SK-N-SH (cell line): ENCODE results near the gene NSG2. TPM values are rescaled to one million over a fixed set of nuclear protein-coding genes. Genes with fewer than 3 reads are reported as not detected.
A peak's percentile ranks its signal among the peaks of the same experiment; 100 is the strongest.

Source experiments
- CTCF ChIA-PET: fragments of 300-600, 350-600 bp; formaldehyde crosslinking; extraction: SDS; loops from one replicate; lab custom pipeline; 2021; lab: Yijun Ruan, JAX
- POLR2A ChIA-PET: fragments of 350-600 bp; sonication (Branson Sonifier 250); formaldehyde crosslinking; extraction: SDS; loops from one replicate; lab custom pipeline; 2020; ENCODE audit warnings: antibody characterized with exemption, inconsistent platforms; lab: Yijun Ruan, JAX
- DNase-seq: peaks from one replicate; pipeline ENCODE4 v3.0.0; 2012
- H2AFZ ChIP-seq: fragments of 200-600 bp; sonication (generic); 2 replicates; pipeline ENCODE4 v1.8.1; 2016; ENCODE audit warnings: antibody characterized with exemption, mild to moderate bottlenecking, low read depth
- H3F3A ChIP-seq: fragments of 200-600 bp; sonication (generic); replicated peaks from 2 replicates; pipeline ENCODE3; 2016; ENCODE audit warnings: antibody characterized with exemption, mild to moderate bottlenecking; ENCODE audit not compliant: insufficient read depth
- H3K27ac ChIP-seq, 2 experiments: fragments of 200-500 bp in 1 of 2; fragments of 200-600 bp in 1 of 2; sonication (Bioruptor generic) in 1 of 2; sonication (generic), shearing (Covaris generic) in 1 of 2; 2 replicates each; pipeline versions ENCODE4 v1.5.1 to v1.6.1; 2014 to 2016; ENCODE audit warnings: low read depth in 2 of 2, inconsistent platforms in 1 of 2, low read length in 1 of 2, mild to moderate bottlenecking in 1 of 2, mixed read lengths in 1 of 2
- H3K27me3 ChIP-seq: fragments of 200-600 bp; sonication (generic), shearing (Covaris generic); 2 replicates; pipeline ENCODE4 v1.6.1; 2016; ENCODE audit warnings: mixed run types; ENCODE audit not compliant: insufficient read depth
- H3K36me3 ChIP-seq, 2 experiments: fragments of 200-500 bp in 1 of 2; fragments of 200-600 bp in 1 of 2; sonication (Bioruptor generic) in 1 of 2; sonication (generic) in 1 of 2; replicated peaks in 1 of 2; 2 replicates each; pipeline versions ENCODE3 to v1.5.1; 2014 to 2016; ENCODE audit warnings: low read length in 1 of 2, mild to moderate bottlenecking in 1 of 2; ENCODE audit not compliant: insufficient read depth in 2 of 2, control insufficient read depth in 1 of 2
- H3K4me1 ChIP-seq, 2 experiments: fragments of 200-500 bp in 1 of 2; fragments of 200-600 bp in 1 of 2; sonication (Bioruptor generic) in 1 of 2; sonication (generic), shearing (Covaris generic) in 1 of 2; 2 replicates each; pipeline versions ENCODE4 v1.5.1 to v1.6.1; 2014 to 2016; ENCODE audit warnings: low read depth in 1 of 2, low read length in 1 of 2, mixed run types in 1 of 2; ENCODE audit not compliant: insufficient read depth in 2 of 2, control insufficient read depth in 1 of 2
- H3K4me2 ChIP-seq: fragments of 200-600 bp; sonication (generic), shearing (Covaris generic); 2 replicates; pipeline ENCODE4 v1.6.1; 2017; ENCODE audit warnings: mixed run types
- H3K4me3 ChIP-seq, 2 experiments: fragments of 200-500 bp in 1 of 2; fragments of 200-600 bp in 1 of 2; sonication (Bioruptor generic) in 1 of 2; sonication (generic), shearing (Covaris generic) in 1 of 2; 2 replicates each; pipeline versions ENCODE4 v1.5.1 to v1.8.1; 2014 to 2016; ENCODE audit warnings: low read depth in 2 of 2, inconsistent platforms in 1 of 2, low read length in 1 of 2, mild to moderate bottlenecking in 1 of 2, mixed read lengths in 1 of 2, moderate library complexity in 1 of 2
- H3K79me2 ChIP-seq: fragments of 200-600 bp; sonication (generic); 2 replicates; pipeline ENCODE4 v1.8.1; 2017; ENCODE audit warnings: mild to moderate bottlenecking; ENCODE audit not compliant: insufficient read depth
- H3K9ac ChIP-seq: fragments of 200-600 bp; sonication (generic); 2 replicates; pipeline ENCODE4 v1.6.1; 2017; ENCODE audit warnings: mixed run types
- H3K9me2 ChIP-seq: fragments of 200-600 bp; sonication (generic); 2 replicates; pipeline ENCODE4 v1.6.1; 2017; ENCODE audit warnings: mixed run types
- H3K9me3 ChIP-seq: fragments of 200-600 bp; sonication (generic); 2 replicates; pipeline ENCODE4 v1.6.1; 2017; ENCODE audit warnings: mixed run types, mild to moderate bottlenecking, moderate library complexity
- H4K20me1 ChIP-seq: fragments of 200-600 bp; sonication (generic); 2 replicates; pipeline ENCODE4 v1.6.1; 2017; ENCODE audit warnings: mild to moderate bottlenecking, mixed run types; ENCODE audit not compliant: insufficient read depth
- CTCF ChIP-seq: fragments of 200-600 bp; sonication (generic); IDR thresholded peaks from 2 replicates; pipeline ENCODE4 v1.6.1; 2017; ENCODE audit warnings: antibody characterized with exemption, mild to moderate bottlenecking, moderate library complexity
- EP300 ChIP-seq, 2 experiments: IDR thresholded peaks; 2 replicates each; pipeline versions ENCODE4 v1.4.0 to v1.6.1; 2012; ENCODE audit warnings: borderline replicate concordance in 1 of 2, low read depth in 1 of 2, low read length in 1 of 2
- EZH2phosphoT487 ChIP-seq: fragments of 200-600 bp; sonication (generic); IDR thresholded peaks from 2 replicates; pipeline ENCODE4 v1.6.1; 2017; ENCODE audit warnings: low read depth, mixed run types, mild to moderate bottlenecking, antibody characterized with exemption, moderate library complexity, borderline replicate concordance
- FOXJ3 ChIP-seq: sonication (generic); formaldehyde crosslinking; IDR thresholded peaks from 2 replicates; pipeline ENCODE4 v1.5.1; 2020; ENCODE audit warnings: mild to moderate bottlenecking, missing genetic modification reagents
- FOXM1 ChIP-seq: IDR thresholded peaks from 2 replicates; pipeline ENCODE4 v1.4.0; 2012; ENCODE audit warnings: low read depth, mild to moderate bottlenecking
- GATA2 ChIP-seq: sonication (generic); formaldehyde crosslinking; IDR thresholded peaks from 2 replicates; pipeline ENCODE4 v1.5.0; 2020; ENCODE audit warnings: mild to moderate bottlenecking, missing genetic modification reagents
- IRF3 ChIP-seq: fragments of 150-350 bp; IDR thresholded peaks from 2 replicates; pipeline ENCODE4 v1.6.1; 2016; ENCODE audit warnings: mild to moderate bottlenecking, low read depth, low read length
- JUND ChIP-seq: IDR thresholded peaks from 2 replicates; pipeline ENCODE4 v1.4.0; 2012
- MEF2A ChIP-seq: IDR thresholded peaks from 2 replicates; pipeline ENCODE4 v1.4.0; 2012; ENCODE audit warnings: low read depth, borderline replicate concordance
- NFIC ChIP-seq: IDR thresholded peaks from 2 replicates; pipeline ENCODE4 v1.4.0; 2012; ENCODE audit warnings: borderline replicate concordance
- NRF1 ChIP-seq: IDR thresholded peaks from 2 replicates; pipeline ENCODE4 v1.6.1; 2012; ENCODE audit warnings: low read depth, mild to moderate bottlenecking, low read length
- POLR2AphosphoS5 ChIP-seq: IDR thresholded peaks from 2 replicates; pipeline ENCODE4 v1.6.1; 2012; ENCODE audit warnings: low read depth, low read length
- RAD21 ChIP-seq: IDR thresholded peaks from 2 replicates; pipeline ENCODE4 v1.6.1; 2012; ENCODE audit warnings: mild to moderate bottlenecking, low read length
- RFX5 ChIP-seq: IDR thresholded peaks from 2 replicates; pipeline ENCODE4 v1.6.1; 2012; ENCODE audit warnings: mild to moderate bottlenecking, improper control_type of control experiment, low read length
- RXRA ChIP-seq: IDR thresholded peaks from 2 replicates; pipeline ENCODE4 v1.4.0; 2012; ENCODE audit warnings: low read depth, mild to moderate bottlenecking, borderline replicate concordance
- SIN3A ChIP-seq: IDR thresholded peaks from 2 replicates; pipeline ENCODE4 v1.6.1; 2012; ENCODE audit warnings: low read depth, mild to moderate bottlenecking, low read length, moderate library complexity, borderline replicate concordance
- TAF1 ChIP-seq: IDR thresholded peaks from 2 replicates; pipeline ENCODE4 v1.6.1; 2012; ENCODE audit warnings: low read depth, mild to moderate bottlenecking, low read length, moderate library complexity, borderline replicate concordance
- USF2 ChIP-seq: fragments of 150-350 bp; IDR thresholded peaks from 2 replicates; pipeline ENCODE4 v1.6.1; 2017; ENCODE audit warnings: antibody characterized with exemption, low read length, low read depth, borderline replicate concordance
- YY1 ChIP-seq: IDR thresholded peaks from 2 replicates; pipeline ENCODE4 v1.4.0; 2012; ENCODE audit warnings: low read depth, mild to moderate bottlenecking
- WGBS: methylation state at CpG from one replicate; pipeline ENCODE4 v1.1.6; 2017; ENCODE audit warnings: low lambda C conversion rate; 5-methylcytosine and 5-hydroxymethylcytosine counted together
- polyA plus RNA-seq, 3 experiments: library from polyadenylated mRNA; depleted of rRNA; stranded (reverse); fragments of >200 nt; gene quantifications; 2 replicates each; pipeline ENCODE4 v1.2.3, GENCODE V29; 2012
- TF ChIP-seq, protein P1 (sequence below): IDR thresholded peaks from 2 replicates; pipeline ENCODE4 v1.6.1; 2012; ENCODE audit warnings: mild to moderate bottlenecking, low read depth, low read length, moderate library complexity

NSG2 gene
- polyA plus RNA-seq, 1 of the 3 experiments (the other 2 are of a cell fraction) = 4.3 TPM

DNA sequence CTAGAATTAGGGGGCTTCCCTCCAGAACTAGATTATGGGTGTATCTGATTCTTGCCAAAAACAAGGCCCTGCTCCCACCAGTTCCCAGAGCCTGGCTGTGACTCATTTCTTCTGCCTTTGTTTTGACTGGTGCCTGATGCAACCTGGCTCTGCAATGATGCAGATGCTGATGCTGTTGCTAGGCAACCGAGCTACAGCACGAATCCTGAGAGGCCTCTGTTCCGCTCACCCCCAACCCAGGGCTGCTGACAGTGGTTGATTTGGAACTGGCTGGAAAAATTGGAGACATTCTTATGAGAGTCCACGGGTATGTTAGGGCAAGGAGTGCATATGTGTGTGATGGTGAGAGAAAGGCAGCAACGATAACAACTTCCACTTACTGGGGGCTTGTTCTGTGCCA, 100.3 kb downstream of the NSG2 start (continued):
- TF ChIP-seq, protein P1, sequence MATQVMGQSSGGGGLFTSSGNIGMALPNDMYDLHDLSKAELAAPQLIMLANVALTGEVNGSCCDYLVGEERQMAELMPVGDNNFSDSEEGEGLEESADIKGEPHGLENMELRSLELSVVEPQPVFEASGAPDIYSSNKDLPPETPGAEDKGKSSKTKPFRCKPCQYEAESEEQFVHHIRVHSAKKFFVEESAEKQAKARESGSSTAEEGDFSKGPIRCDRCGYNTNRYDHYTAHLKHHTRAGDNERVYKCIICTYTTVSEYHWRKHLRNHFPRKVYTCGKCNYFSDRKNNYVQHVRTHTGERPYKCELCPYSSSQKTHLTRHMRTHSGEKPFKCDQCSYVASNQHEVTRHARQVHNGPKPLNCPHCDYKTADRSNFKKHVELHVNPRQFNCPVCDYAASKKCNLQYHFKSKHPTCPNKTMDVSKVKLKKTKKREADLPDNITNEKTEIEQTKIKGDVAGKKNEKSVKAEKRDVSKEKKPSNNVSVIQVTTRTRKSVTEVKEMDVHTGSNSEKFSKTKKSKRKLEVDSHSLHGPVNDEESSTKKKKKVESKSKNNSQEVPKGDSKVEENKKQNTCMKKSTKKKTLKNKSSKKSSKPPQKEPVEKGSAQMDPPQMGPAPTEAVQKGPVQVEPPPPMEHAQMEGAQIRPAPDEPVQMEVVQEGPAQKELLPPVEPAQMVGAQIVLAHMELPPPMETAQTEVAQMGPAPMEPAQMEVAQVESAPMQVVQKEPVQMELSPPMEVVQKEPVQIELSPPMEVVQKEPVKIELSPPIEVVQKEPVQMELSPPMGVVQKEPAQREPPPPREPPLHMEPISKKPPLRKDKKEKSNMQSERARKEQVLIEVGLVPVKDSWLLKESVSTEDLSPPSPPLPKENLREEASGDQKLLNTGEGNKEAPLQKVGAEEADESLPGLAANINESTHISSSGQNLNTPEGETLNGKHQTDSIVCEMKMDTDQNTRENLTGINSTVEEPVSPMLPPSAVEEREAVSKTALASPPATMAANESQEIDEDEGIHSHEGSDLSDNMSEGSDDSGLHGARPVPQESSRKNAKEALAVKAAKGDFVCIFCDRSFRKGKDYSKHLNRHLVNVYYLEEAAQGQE = no peak
- TF ChIP-seq MEF2A (no peak), POLR2AphosphoS5 (no peak), NFIC (no peak), GATA2 (CRISPR knock-in tag) (0 out of 2 replicates have a peak, but pooled peaks have one; percentile 14)
- TF ChIP-seq, all 33 proteins: peak for 2

DNA sequence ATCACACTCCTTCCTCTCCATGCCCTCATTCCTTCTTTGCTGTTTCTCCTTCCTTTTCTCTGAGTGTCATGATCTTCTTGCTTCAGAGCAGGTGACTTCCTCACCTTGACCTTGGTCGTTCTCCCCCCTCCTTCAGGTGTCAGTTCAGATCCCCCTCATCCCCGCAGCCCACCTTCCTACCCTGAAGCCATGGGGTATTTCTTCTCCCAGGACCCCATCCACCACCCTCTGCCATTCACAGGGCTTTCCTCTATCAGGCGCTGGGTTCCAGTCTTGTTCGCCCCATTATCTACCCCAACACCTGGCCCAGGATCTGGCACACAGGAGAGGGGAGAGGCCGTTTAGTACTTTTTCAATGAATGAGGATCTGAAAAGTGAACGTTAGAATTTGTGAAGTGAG, 101.0 kb downstream of the NSG2 start:
- Histone ChIP-seq H3F3A (no peaks in the 10 kb centered on the region), H3K4me3 (no peak overlapping the region), H3K9ac (no peak overlapping the region), H2AFZ (no peak overlapping the region), H3K36me3 (no peaks in the 10 kb centered on the region), H3K27ac (peak overlapping the region in 1 of 2 experiments; percentile 89; a peak in 2 of 4 replicates), H3K79me2 (no peaks in the 10 kb centered on the region), H3K9me2 (no peaks in the 10 kb centered on the region), H4K20me1 (no peaks in the 10 kb centered on the region), H3K27me3 (no peaks in the 10 kb centered on the region), H3K9me3 (no peaks in the 10 kb centered on the region), H3K4me2 (no peak overlapping the region), H3K4me1 (peaks cover 0 to 18% of the 10 kb centered on the region in 2 experiments; a peak in 2 of 4 replicates)
- no peak for DNase-seq
- WGBS = 28% methylated on average over 6 of the region's 6 CpGs
- CTCF ChIA-PET = no interaction called here
- POLR2A ChIA-PET = no interaction called here
- TF ChIP-seq RFX5 = no peak
- TF ChIP-seq, protein P1 = no peak
- TF ChIP-seq NFIC = no peak
- no peak for TF ChIP-seq JUND
- no peak for TF ChIP-seq RXRA
- no peak for TF ChIP-seq FOXM1
- TF ChIP-seq GATA2 (CRISPR knock-in tag) = no peak
- no peak for TF ChIP-seq RAD21
- TF ChIP-seq EZH2phosphoT487 = no peak
- no peak for TF ChIP-seq IRF3
- TF ChIP-seq NRF1 = no peak
- TF ChIP-seq EP300 (IDR thresholded peaks at IDR 0.05; ENCODE audit: borderline replicate concordance in 1 of 2, low read depth in 1 of 2, low read length in 1 of 2) = no peak
- no peak for TF ChIP-seq TAF1
- TF ChIP-seq YY1 = no peak
- TF ChIP-seq SIN3A = no peak
- no peak for TF ChIP-seq FOXJ3
- TF ChIP-seq USF2 = no peak
- no peak for TF ChIP-seq CTCF
